Spleen (tissue), 7 donors: ENCODE measurements around the gene UQCC2.

Source experiments
- POLR2A ChIP-seq, 3 donors: fragments of 450-650 bp; IDR thresholded peaks; one replicate each; pipeline ENCODE4 v1.5.1; 2017; ENCODE audit warnings: antibody characterized with exemption in 3 of 3, mild to moderate bottlenecking in 1 of 3
- TF ChIP-seq, protein P1 (sequence below), 11 experiments: fragments of 200-600 bp in 7 of 11; fragments of 450-650 bp in 4 of 11; sonication (generic) in 4 of 11; IDR thresholded peaks in 8 of 11; conservative IDR thresholded peaks in 3 of 11; 1 replicate in 7 of 11; 2 replicates in 4 of 11; pipeline versions ENCODE4 v1.4.0 to v1.8.0; 2016 to 2021; ENCODE audit warnings: antibody characterized with exemption in 11 of 11, inconsistent platforms in 4 of 11, mild to moderate bottlenecking in 1 of 11
- donor health status: DM: no; HTN: no; CAD: no; lungs with moderate emphysema.
- donor health status: DM: no; HTN: no; CAD: no.
- donor health status: DM: no; HTN: no; CAD: no.

DNA sequence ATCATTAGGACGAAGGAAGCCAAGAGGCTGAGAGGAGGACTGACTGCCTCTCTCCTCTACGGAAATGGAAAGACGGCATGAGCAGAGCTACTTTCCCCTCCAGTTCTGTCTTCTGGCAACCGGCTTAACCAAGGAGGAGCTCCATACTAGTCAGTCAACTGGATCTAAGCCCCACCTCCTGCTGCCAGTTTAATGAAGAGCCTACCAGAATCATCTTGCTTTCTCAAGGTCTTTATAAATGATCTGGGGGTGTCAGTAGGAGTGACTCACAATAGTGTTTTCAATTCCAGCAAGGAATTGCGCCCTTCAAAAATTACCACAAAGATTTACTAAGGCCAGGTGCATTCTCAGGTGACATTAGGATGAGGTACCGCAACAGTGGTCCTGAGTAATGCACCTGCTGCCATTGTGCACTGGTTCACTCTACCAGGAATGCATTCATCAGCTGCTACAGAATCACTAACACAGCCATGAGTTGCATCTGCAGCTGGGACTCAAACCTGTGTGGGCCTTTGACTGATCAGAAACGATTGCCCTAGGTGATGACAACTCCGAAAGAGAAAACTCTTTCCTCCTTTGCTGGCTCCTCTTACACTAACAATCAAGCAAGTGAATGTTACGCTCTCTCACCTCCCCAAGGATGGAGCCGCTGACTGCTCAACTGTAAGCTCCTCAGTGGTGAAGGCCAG lies 2.8 kb downstream of the UQCC2 start:
- TF ChIP-seq, protein P1, sequence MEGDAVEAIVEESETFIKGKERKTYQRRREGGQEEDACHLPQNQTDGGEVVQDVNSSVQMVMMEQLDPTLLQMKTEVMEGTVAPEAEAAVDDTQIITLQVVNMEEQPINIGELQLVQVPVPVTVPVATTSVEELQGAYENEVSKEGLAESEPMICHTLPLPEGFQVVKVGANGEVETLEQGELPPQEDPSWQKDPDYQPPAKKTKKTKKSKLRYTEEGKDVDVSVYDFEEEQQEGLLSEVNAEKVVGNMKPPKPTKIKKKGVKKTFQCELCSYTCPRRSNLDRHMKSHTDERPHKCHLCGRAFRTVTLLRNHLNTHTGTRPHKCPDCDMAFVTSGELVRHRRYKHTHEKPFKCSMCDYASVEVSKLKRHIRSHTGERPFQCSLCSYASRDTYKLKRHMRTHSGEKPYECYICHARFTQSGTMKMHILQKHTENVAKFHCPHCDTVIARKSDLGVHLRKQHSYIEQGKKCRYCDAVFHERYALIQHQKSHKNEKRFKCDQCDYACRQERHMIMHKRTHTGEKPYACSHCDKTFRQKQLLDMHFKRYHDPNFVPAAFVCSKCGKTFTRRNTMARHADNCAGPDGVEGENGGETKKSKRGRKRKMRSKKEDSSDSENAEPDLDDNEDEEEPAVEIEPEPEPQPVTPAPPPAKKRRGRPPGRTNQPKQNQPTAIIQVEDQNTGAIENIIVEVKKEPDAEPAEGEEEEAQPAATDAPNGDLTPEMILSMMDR (IDR thresholded peaks at IDR 0.05 in 8 of 11, conservative IDR thresholded peaks at IDR 0.05 in 3 of 11) = no peak
- no peak for TF ChIP-seq POLR2A (IDR thresholded peaks at IDR 0.05)
